Stomach (tissue), 9 donors: ENCODE data around the gene STX2. TPM values are rescaled to one million over a fixed set of nuclear protein-coding genes. Genes with fewer than 3 reads are reported as not detected.

Experiments used
- DNase-seq, 2 donors: peaks; one replicate each; pipeline versions ENCODE4 v3.0.0 to v3.0.0-alpha.2; 2013 to 2019
- H3K27ac ChIP-seq, 5 donors: fragments of 200-600 bp in 4 of 5; sonication (generic) in 4 of 5; one replicate each; pipeline ENCODE4 v1.5.1; 2013 to 2019; ENCODE audit warnings: mild to moderate bottlenecking in 1 of 5, moderate library complexity in 1 of 5
- H3K27me3 ChIP-seq, 3 donors: fragments of 200-600 bp; sonication (generic); one replicate each; pipeline ENCODE4 v1.5.1; 2017 to 2019; ENCODE audit warnings: mixed run types in 1 of 3
- H3K36me3 ChIP-seq, 4 donors: fragments of 200-600 bp; sonication (generic); 1 replicate in 3 of 4; 2 replicates in 1 of 4; pipeline ENCODE4 v1.5.1; 2016 to 2019
- H3K4me1 ChIP-seq, 4 donors: fragments of 200-600 bp; sonication (generic); one replicate each; pipeline ENCODE4 v1.5.1; 2016 to 2019
- H3K4me3 ChIP-seq, 4 donors: fragments of 200-600 bp; sonication (generic) in 3 of 4; one replicate each; pipeline ENCODE4 v1.5.1; 2016 to 2019; ENCODE audit warnings: mild to moderate bottlenecking in 1 of 4
- H3K9me3 ChIP-seq, 4 donors: fragments of 200-600 bp; sonication (generic); one replicate each; pipeline ENCODE4 v1.5.1; 2016 to 2019
- CTCF ChIP-seq, 7 experiments: fragments of 450-650 bp in 4 of 7; fragments of 200-600 bp in 3 of 7; sonication (generic) in 3 of 7; IDR thresholded peaks; one replicate each; pipeline ENCODE4 v1.5.1; 2016 to 2019; ENCODE audit warnings: antibody characterized with exemption in 7 of 7, control low read depth in 2 of 7, mild to moderate bottlenecking in 1 of 7
- EP300 ChIP-seq: sonication (generic); formaldehyde crosslinking; IDR thresholded peaks from one replicate; pipeline ENCODE4 v1.6.1; 2017; ENCODE audit warnings: antibody characterized with exemption
- POLR2A ChIP-seq, 4 donors: fragments of 450-650 bp; IDR thresholded peaks; one replicate each; pipeline ENCODE4 v1.6.1; 2016; ENCODE audit warnings: antibody characterized with exemption in 4 of 4, control low read depth in 2 of 4, mild to moderate bottlenecking in 1 of 4, moderate library complexity in 1 of 4
- POLR2AphosphoS5 ChIP-seq, 3 donors: sonication (generic); formaldehyde crosslinking; IDR thresholded peaks; one replicate each; pipeline ENCODE4 v1.6.1; 2016; ENCODE audit warnings: antibody characterized with exemption in 3 of 3
- WGBS, 5 donors: extraction: QIAGEN DNeasy Blood & Tissue Kit in 3 of 5; methylation state at CpG; one replicate each; pipeline versions ENCODE4 v1.1.5 to v1.1.7; 2013 to 2018; 5-methylcytosine and 5-hydroxymethylcytosine counted together
- intact Hi-C: fragments of 100-400 bp; cut with DNase I; formaldehyde crosslinking; loops from one replicate; pipeline ENCODE4 v1.15.1; 2023; ENCODE audit warnings: low total_unique reads
- polyA plus RNA-seq, 3 donors: library from polyadenylated mRNA; stranded (reverse); fragments of 200-250 nt; gene quantifications; one replicate each; pipeline ENCODE4 v1.2.3, GENCODE V29; 2013
- total RNA-seq, 5 donors: library from RNA; depleted of rRNA; stranded (reverse); fragments of >200 nt; gene quantifications; one replicate each; pipeline versions ENCODE4 v1.1.0 to v1.2.3, GENCODE V29; 2014 to 2016
- donor health status: healthy with polysubstance abuse.
- donor health status: Bipolar disorder and iron deficiency.
- donor health status: healthy.

Gene STX2
- total and polyA plus RNA-seq, 8 donors, result 5.3 to 27.2 (median 8.7) TPM

- Histone ChIP-seq H3K36me3 (peaks cover 21 to 89% (median 88%) of the 10 kb centered on the region in 4 donors), H3K4me3 (no peak overlapping the region), H3K27ac (no peak overlapping the region), H3K9me3 (no peaks in the 10 kb centered on the region), H3K27me3 (no peaks in the 10 kb centered on the region), H3K4me1 (no peaks in the 10 kb centered on the region)
- TF ChIP-seq EP300, result no peak
- TF ChIP-seq POLR2AphosphoS5 (IDR thresholded peaks at IDR 0.05), result no peak
- no peak for TF ChIP-seq POLR2A (IDR thresholded peaks at IDR 0.05)
- no peak for TF ChIP-seq CTCF (IDR thresholded peaks at IDR 0.05)
- DNase-seq, result no peak
- intact Hi-C loops, result no loop called here
- WGBS, 5 donors, result 90 to 100% (median 97%) methylated on average over 7 of the region's 7 CpGs
These were observed 32.5 kb downstream of the STX2 start for GRCh38 chr12:130806574-130806973.

GRCh38 chr12:130805635-130806034 is 33.4 kb downstream of the STX2 start:
- no peaks in the 10 kb centered on the region for H3K27me3 ChIP-seq
- no peak overlapping the region for H3K4me3 ChIP-seq
- intact Hi-C loops, result no loop called here
- H3K27ac ChIP-seq, result no peak overlapping the region
- WGBS, 5 donors, result 83 to 96% (median 90%) methylated on average over 5 of the region's 5 CpGs
- H3K4me1 ChIP-seq, result no peaks in the 10 kb centered on the region
- DNase-seq, result no peak
- H3K9me3 ChIP-seq, result no peaks in the 10 kb centered on the region
- no peak for TF ChIP-seq POLR2A (IDR thresholded peaks at IDR 0.05)
- no peak for TF ChIP-seq POLR2AphosphoS5 (IDR thresholded peaks at IDR 0.05)
- no peak for TF ChIP-seq EP300
- TF ChIP-seq CTCF (IDR thresholded peaks at IDR 0.05), result no peak
- peaks cover 24 to 95% (median 92%) of the 10 kb centered on the region in 4 donors for H3K36me3 ChIP-seq

GRCh38 chr12:130804216-130804615 is 34.8 kb downstream of the STX2 start:
- WGBS, 5 donors, result 92 to 96% (median 95%) methylated on average over 14 of the region's 14 CpGs
- Histone ChIP-seq H3K27me3 (no peaks in the 10 kb centered on the region), H3K27ac (no peak overlapping the region), H3K4me3 (no peak overlapping the region), H3K9me3 (no peaks in the 10 kb centered on the region), H3K4me1 (no peaks in the 10 kb centered on the region), H3K36me3 (peaks cover 26 to 97% (median 92%) of the 10 kb centered on the region in 4 donors)
- intact Hi-C loops, result no loop called here
- no peak for DNase-seq
- TF ChIP-seq POLR2A (IDR thresholded peaks at IDR 0.05) (no peak), POLR2AphosphoS5 (IDR thresholded peaks at IDR 0.05) (no peak), EP300 (no peak), CTCF (IDR thresholded peaks at IDR 0.05) (no peak)

GRCh38 chr12:130803702-130804101 is 35.3 kb downstream of the STX2 start:
- no peak for DNase-seq
- no peak overlapping the region for H3K27ac ChIP-seq
- 82 to 97% (median 94%) methylated on average over 5 of the region's 5 CpGs for WGBS, 5 donors
- no peaks in the 10 kb centered on the region for H3K9me3 ChIP-seq
- no peaks in the 10 kb centered on the region for H3K27me3 ChIP-seq
- intact Hi-C loops, result no loop called here
- no peak overlapping the region for H3K4me3 ChIP-seq
- peaks cover 29 to 99% (median 95%) of the 10 kb centered on the region in 4 donors for H3K36me3 ChIP-seq
- TF ChIP-seq POLR2AphosphoS5 (IDR thresholded peaks at IDR 0.05), result no peak
- TF ChIP-seq CTCF (IDR thresholded peaks at IDR 0.05), result no peak
- TF ChIP-seq POLR2A (IDR thresholded peaks at IDR 0.05), result no peak
- no peak for TF ChIP-seq EP300
- H3K4me1 ChIP-seq, result no peaks in the 10 kb centered on the region
